Measurements from ENCODE around the gene PRKCH. TPM values are rescaled to one million over a fixed set of nuclear protein-coding genes. Genes with fewer than 3 reads are reported as not detected.

The PRKCH gene
- total and polyA plus RNA-seq, 2 experiments from 2014 or later = 7.1 to 11.2 TPM

GRCh38 chr14:61382842-61383241 is 61.5 kb downstream of the PRKCH start:
- H3K4me1 ChIP-seq (ENCODE audit: insufficient read depth) = peaks cover 3% of the 10 kb centered on the region
- TF ChIP-seq EZH2 (IDR thresholded peaks at IDR 0.05; ENCODE audit: borderline replicate concordance) (no peak), EZH2phosphoT487 (IDR thresholded peaks at IDR 0.05; ENCODE audit: low read depth, severe bottlenecking, unreplicated experiment) (no peak)
- TF ChIP-seq, protein P1, sequence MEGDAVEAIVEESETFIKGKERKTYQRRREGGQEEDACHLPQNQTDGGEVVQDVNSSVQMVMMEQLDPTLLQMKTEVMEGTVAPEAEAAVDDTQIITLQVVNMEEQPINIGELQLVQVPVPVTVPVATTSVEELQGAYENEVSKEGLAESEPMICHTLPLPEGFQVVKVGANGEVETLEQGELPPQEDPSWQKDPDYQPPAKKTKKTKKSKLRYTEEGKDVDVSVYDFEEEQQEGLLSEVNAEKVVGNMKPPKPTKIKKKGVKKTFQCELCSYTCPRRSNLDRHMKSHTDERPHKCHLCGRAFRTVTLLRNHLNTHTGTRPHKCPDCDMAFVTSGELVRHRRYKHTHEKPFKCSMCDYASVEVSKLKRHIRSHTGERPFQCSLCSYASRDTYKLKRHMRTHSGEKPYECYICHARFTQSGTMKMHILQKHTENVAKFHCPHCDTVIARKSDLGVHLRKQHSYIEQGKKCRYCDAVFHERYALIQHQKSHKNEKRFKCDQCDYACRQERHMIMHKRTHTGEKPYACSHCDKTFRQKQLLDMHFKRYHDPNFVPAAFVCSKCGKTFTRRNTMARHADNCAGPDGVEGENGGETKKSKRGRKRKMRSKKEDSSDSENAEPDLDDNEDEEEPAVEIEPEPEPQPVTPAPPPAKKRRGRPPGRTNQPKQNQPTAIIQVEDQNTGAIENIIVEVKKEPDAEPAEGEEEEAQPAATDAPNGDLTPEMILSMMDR (IDR thresholded peaks at IDR 0.05; ENCODE audit: poor library complexity) = no peak
- H3K79me2 ChIP-seq = no peaks in the 10 kb centered on the region
- H3K4me2 ChIP-seq = no peak overlapping the region
- WGBS (ENCODE audit: low lambda C conversion rate, missing lambda C conversion rate) = 93% methylated on average over 2 of the region's 2 CpGs
- H3K36me3 ChIP-seq (replicated peaks; ENCODE audit: insufficient read depth, low read depth) = no peaks in the 10 kb centered on the region
- no peaks in the 10 kb centered on the region for H3K27me3 ChIP-seq
- H3K9me3 ChIP-seq (ENCODE audit: low read depth) = no peaks in the 10 kb centered on the region
- no peak overlapping the region for H3K4me3 ChIP-seq
- no peaks in the 10 kb centered on the region for H3K9me2 ChIP-seq (replicated peaks; ENCODE audit: insufficient read depth)
- no peak for DNase-seq (ENCODE audit: low spot score)
- H2AFZ ChIP-seq = no peak overlapping the region
- no peaks in the 10 kb centered on the region for H4K20me1 ChIP-seq (ENCODE audit: insufficient read depth, poor library complexity, severe bottlenecking)
- no peak overlapping the region for H3K27ac ChIP-seq

DNA sequence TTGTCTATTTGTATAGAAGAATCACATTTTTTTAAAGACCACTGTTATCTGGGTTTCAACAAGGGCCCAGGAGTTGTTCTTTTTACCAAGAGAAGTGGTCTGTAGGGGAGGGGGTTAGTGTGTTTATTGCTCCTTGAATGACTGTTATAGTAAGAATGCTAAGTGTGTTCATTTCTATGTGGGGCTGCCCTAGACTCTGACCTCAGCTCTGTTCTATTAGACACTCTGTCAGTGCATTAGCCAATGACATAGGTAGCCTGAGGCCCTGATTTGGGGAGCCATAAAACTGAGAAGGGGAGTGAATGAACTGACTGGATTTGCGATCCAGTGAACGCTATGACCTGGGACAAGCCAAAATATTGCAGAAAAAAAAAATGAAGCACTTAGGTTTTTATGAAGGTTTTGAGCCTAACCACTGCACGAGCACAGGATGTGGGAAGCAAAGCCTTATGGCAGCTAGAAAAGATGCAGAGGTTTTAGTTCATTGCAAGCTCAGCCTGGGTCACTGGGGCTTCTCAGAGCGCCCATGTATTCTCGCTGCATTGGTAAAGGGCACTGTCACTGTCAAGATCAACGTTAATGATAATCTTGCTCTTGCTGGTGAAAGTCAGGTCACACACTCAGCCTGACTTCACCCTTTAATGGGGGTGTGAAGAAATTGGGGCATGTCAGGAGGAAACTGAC is 63.8 kb downstream of the PRKCH start:
- no peak for DNase-seq (ENCODE audit: low spot score)
- H3K9me2 ChIP-seq (replicated peaks; ENCODE audit: insufficient read depth) = no peaks in the 10 kb centered on the region
- no peak overlapping the region for H3K27ac ChIP-seq
- peaks cover 6% of the 10 kb centered on the region for H3K4me1 ChIP-seq (ENCODE audit: insufficient read depth)
- H3K27me3 ChIP-seq = no peaks in the 10 kb centered on the region
- H2AFZ ChIP-seq = no peak overlapping the region
- no peaks in the 10 kb centered on the region for H3K79me2 ChIP-seq
- no peaks in the 10 kb centered on the region for H3K36me3 ChIP-seq (replicated peaks; ENCODE audit: insufficient read depth, low read depth)
- H4K20me1 ChIP-seq (ENCODE audit: insufficient read depth, poor library complexity, severe bottlenecking) = no peaks in the 10 kb centered on the region
- H3K4me2 ChIP-seq = no peak overlapping the region
- no peaks in the 10 kb centered on the region for H3K9me3 ChIP-seq (ENCODE audit: low read depth)
- TF ChIP-seq EZH2phosphoT487 (IDR thresholded peaks at IDR 0.05; ENCODE audit: low read depth, severe bottlenecking, unreplicated experiment) = no peak
- TF ChIP-seq, protein P1 (IDR thresholded peaks at IDR 0.05; ENCODE audit: poor library complexity) = no peak
- no peak for TF ChIP-seq EZH2 (IDR thresholded peaks at IDR 0.05; ENCODE audit: borderline replicate concordance)
- no peak overlapping the region for H3K4me3 ChIP-seq
- WGBS (ENCODE audit: low lambda C conversion rate, missing lambda C conversion rate) = 69% methylated on average over 6 of the region's 6 CpGs

- Histone ChIP-seq H3K4me2 (no peak overlapping the region), H3K79me2 (no peaks in the 10 kb centered on the region), H3K4me1 (ENCODE audit: insufficient read depth) (peaks cover 6% of the 10 kb centered on the region), H3K4me3 (no peak overlapping the region), H4K20me1 (ENCODE audit: insufficient read depth, poor library complexity, severe bottlenecking) (no peaks in the 10 kb centered on the region), H3K27ac (no peak overlapping the region), H3K9me3 (ENCODE audit: low read depth) (no peaks in the 10 kb centered on the region), H3K36me3 (replicated peaks; ENCODE audit: insufficient read depth, low read depth) (no peaks in the 10 kb centered on the region), H2AFZ (no peak overlapping the region), H3K27me3 (no peaks in the 10 kb centered on the region), H3K9me2 (replicated peaks; ENCODE audit: insufficient read depth) (no peaks in the 10 kb centered on the region)
- TF ChIP-seq EZH2phosphoT487 (IDR thresholded peaks at IDR 0.05; ENCODE audit: low read depth, severe bottlenecking, unreplicated experiment) = no peak
- no peak for TF ChIP-seq EZH2 (IDR thresholded peaks at IDR 0.05; ENCODE audit: borderline replicate concordance)
- TF ChIP-seq, protein P1 (IDR thresholded peaks at IDR 0.05; ENCODE audit: poor library complexity) = no peak
- DNase-seq (ENCODE audit: low spot score) = no peak
- WGBS (ENCODE audit: low lambda C conversion rate, missing lambda C conversion rate) = 95% methylated on average over 9 of the region's 9 CpGs
Observed at GRCh38 chr14:61386173-61386772, 64.9 kb downstream of the PRKCH start.

Data from hepatocyte (in vitro differentiated cells).